Heart left ventricle (tissue), 16 donors: Measurements from ENCODE around the gene GTPBP6. TPM values are rescaled to one million over a fixed set of nuclear protein-coding genes. Genes with fewer than 3 reads are reported as not detected.
A peak's percentile ranks its signal among the peaks of the same experiment; 100 is the strongest.

Experiments used
- ATAC-seq, 4 donors: fragments of 200-7000 bp; cut with Tn5 transposase; one replicate each; pipeline ENCODE4 v1.9.1; 2020 to 2022; ENCODE audit warnings: moderate library complexity in 4 of 4, mild to moderate bottlenecking in 3 of 4, moderate number of reproducible peaks in 1 of 4
- DNase-seq, 5 donors: peaks; one replicate each; pipeline ENCODE4 v3.0.0-alpha.2; 2020
- H3K27ac ChIP-seq, 12 donors: fragments of 200-600 bp; sonication (generic) in 4 of 12; one replicate each; pipeline versions ENCODE4 v1.5.0 to v1.8.0; 2016 to 2022; ENCODE audit warnings: mild to moderate bottlenecking in 2 of 12
- H3K27me3 ChIP-seq, 9 donors: fragments of 200-600 bp; sonication (generic) in 2 of 9; one replicate each; pipeline versions ENCODE4 v1.5.1 to v1.8.0; 2016 to 2022; ENCODE audit warnings: mild to moderate bottlenecking in 3 of 9
- H3K36me3 ChIP-seq, 9 donors: fragments of 200-600 bp; sonication (generic) in 2 of 9; one replicate each; pipeline versions ENCODE4 v1.5.0 to v1.8.0; 2018 to 2022; ENCODE audit warnings: mild to moderate bottlenecking in 2 of 9
- H3K4me1 ChIP-seq, 12 donors: fragments of 200-600 bp; sonication (generic) in 4 of 12; one replicate each; pipeline versions ENCODE4 v1.5.0 to v1.8.0; 2016 to 2022; ENCODE audit warnings: mild to moderate bottlenecking in 3 of 12
- H3K4me3 ChIP-seq, 12 donors: fragments of 200-600 bp; sonication (generic) in 4 of 12; one replicate each; pipeline versions ENCODE4 v1.5.0 to v1.8.0; 2017 to 2022; ENCODE audit warnings: mild to moderate bottlenecking in 9 of 12, moderate library complexity in 4 of 12
- H3K9me3 ChIP-seq, 12 donors: fragments of 200-600 bp; sonication (generic) in 4 of 12; one replicate each; pipeline versions ENCODE4 v1.5.0 to v1.8.0; 2016 to 2022; ENCODE audit warnings: mild to moderate bottlenecking in 1 of 12
- CTCF ChIP-seq, 12 donors: fragments of 200-600 bp; sonication (generic) in 4 of 12; IDR thresholded peaks; one replicate each; pipeline versions ENCODE4 v1.5.0 to v1.8.0; 2018 to 2022; ENCODE audit warnings: antibody characterized with exemption in 12 of 12, mild to moderate bottlenecking in 5 of 12
- POLR2A ChIP-seq, 2 donors: fragments of 450-650 bp; IDR thresholded peaks; one replicate each; pipeline ENCODE4 v1.6.1; 2017; ENCODE audit warnings: antibody characterized with exemption in 2 of 2, mild to moderate bottlenecking in 2 of 2, moderate library complexity in 2 of 2
- WGBS, 4 donors: extraction: QIAGEN DNeasy Blood & Tissue Kit in 2 of 4; methylation state at CpG; one replicate each; pipeline versions ENCODE4 v1.1.5 to v1.1.7; 2013 to 2018; 5-methylcytosine and 5-hydroxymethylcytosine counted together
- intact Hi-C, 10 donors: fragments of 100-400 bp; cut with DNase I; formaldehyde crosslinking; loops; one replicate each; pipeline versions ENCODE4 v1.11.1 to v1.14.2; 2022
- polyA plus RNA-seq, 2 donors: library from polyadenylated mRNA; stranded (reverse); fragments of 200-250 nt; gene quantifications; one replicate each; pipeline ENCODE4 v1.2.3, GENCODE V29; 2013
- total RNA-seq, 9 donors: library from RNA; depleted of rRNA in 2 of 9; stranded (reverse); fragments of >200 nt in 2 of 9; fragmentation: NEBNext Ultra II Directional in 3 of 9; extraction: Animal tissue kit (Norgen Biotek cat#: 25700) in 3 of 9; gene quantifications; one replicate each; pipeline versions ENCODE4 v1.1.0 to v1.2.4, GENCODE V29; 2016 to 2023
- donor health status: ischemic (EF 13 %, LVEDD 7.1; RV severe dilation, severe dysfunction).
- donor health status: healthy with polysubstance abuse.
- donor health status: DM: no; HTN: yes; CAD: no.
- donor health status: DM: no; HTN: no; CAD: no.
- donor health status: ischemic (EF 25% LVEDD 6.9; RV normal size, moderate dysfunction).
- donor health status: ischemic (EF 25% LVEDD 5.7; RV mildly dilated, moderate dysfunction).
- donor health status: healthy.
- donor health status: DM: yes; HTN: yes; CAD: no.
- donor health status: ischemic (EF 35%, LVEDD 5.7; RV mildly dilated, moderate dysfunction).
- donor health status: nonischemic (EF 11% LVEDD 7.7; RV severe dilation, severe dysfunction).
- donor health status: DM: yes; HTN: yes; CAD: no.
- donor health status: PGD.
- donor health status: ischemic (EF 29% LVEDD 5.4; RV normal size, mild dysfunction).
- donor health status: nonischemic (EF 23%, LVEDD 6.1; RV moderate dilation, normal function).

GTPBP6 gene
- total and polyA plus RNA-seq, 11 donors, result 31.3 to 102 (median 49.9) TPM

GRCh38 chrX:350148-350533 lies 31.5 kb upstream of the GTPBP6 start:
- no peak overlapping the region for H3K27ac ChIP-seq
- peak in 1 of 5 donors; percentile 11 for DNase-seq
- 81 to 87% (median 84%) methylated on average over 20 of the region's 20 CpGs for WGBS, 4 donors

GRCh38 chrX:349702-350101 lies 31.1 kb upstream of the GTPBP6 start:
- no peak for ATAC-seq
- WGBS, 4 donors, result 76 to 82% (median 79%) methylated on average over 10 of the region's 10 CpGs
- Histone ChIP-seq H3K4me3 (no peak overlapping the region), H3K27me3 (no peaks in the 10 kb centered on the region), H3K27ac (peak overlapping the region in 4 of 12 donors; percentile 40 to 54 (median 50)), H3K36me3 (peaks cover 0 to 24% (median 7%) of the 10 kb centered on the region in 9 donors), H3K4me1 (peaks cover 0 to 13% (median 5%) of the 10 kb centered on the region in 12 donors), H3K9me3 (no peaks in the 10 kb centered on the region)
- DNase-seq, result peak in 1 of 5 donors; percentile 6
- TF ChIP-seq CTCF (IDR thresholded peaks at IDR 0.05) (no peak), POLR2A (IDR thresholded peaks at IDR 0.05) (no peak)
- intact Hi-C loops, result no loop called here

More at GRCh38 chrX:350148-350533, 31.5 kb upstream of the GTPBP6 start:
- Histone ChIP-seq H3K9me3 (no peaks in the 10 kb centered on the region), H3K27me3 (no peaks in the 10 kb centered on the region), H3K4me3 (no peak overlapping the region), H3K4me1 (peaks cover 0 to 13% (median 5%) of the 10 kb centered on the region in 12 donors), H3K36me3 (peaks cover 0 to 23% (median 3%) of the 10 kb centered on the region in 9 donors)
- TF ChIP-seq POLR2A (IDR thresholded peaks at IDR 0.05), result no peak
- TF ChIP-seq CTCF (IDR thresholded peaks at IDR 0.05), result no peak
- intact Hi-C loops, result no loop called here
- ATAC-seq, result no peak

- WGBS, 4 donors, result 52 to 69% (median 59%) methylated on average over 18 of the region's 18 CpGs
- Histone ChIP-seq H3K27ac (peak overlapping the region in 8 of 12 donors; percentile 4 to 54 (median 44)), H3K27me3 (no peaks in the 10 kb centered on the region), H3K4me1 (peaks cover 0 to 13% (median 5%) of the 10 kb centered on the region in 12 donors), H3K9me3 (no peaks in the 10 kb centered on the region), H3K4me3 (no peak overlapping the region), H3K36me3 (peaks cover 0 to 28% (median 12%) of the 10 kb centered on the region in 9 donors)
- ATAC-seq (peak; percentile 29 to 63 (median 54)), DNase-seq (peak in 3 of 5 donors; percentile 25 to 54 (median 39))
- intact Hi-C loops, result no loop called here
- TF ChIP-seq CTCF (IDR thresholded peaks at IDR 0.05) (no peak), POLR2A (IDR thresholded peaks at IDR 0.05) (no peak)
Measured at GRCh38 chrX:349196-349595, 30.6 kb upstream of the GTPBP6 start.

- 41 to 58% (median 47%) methylated on average over 11 of the region's 11 CpGs for WGBS, 4 donors
- Histone ChIP-seq H3K4me3 (no peak overlapping the region), H3K9me3 (no peaks in the 10 kb centered on the region), H3K4me1 (peaks cover 0 to 13% (median 5%) of the 10 kb centered on the region in 12 donors), H3K36me3 (peaks cover 0 to 29% (median 12%) of the 10 kb centered on the region in 9 donors), H3K27ac (peak overlapping the region in 8 of 12 donors; percentile 4 to 54 (median 44)), H3K27me3 (no peaks in the 10 kb centered on the region)
- intact Hi-C loops, result no loop called here
- DNase-seq (peak in 2 of 5 donors; percentile 25 to 42), ATAC-seq (peak in 3 of 4 donors; percentile 30 to 76 (median 57))
- TF ChIP-seq POLR2A (IDR thresholded peaks at IDR 0.05) (no peak), CTCF (IDR thresholded peaks at IDR 0.05) (no peak)
Measured at GRCh38 chrX:348461-349117, 30.0 kb upstream of the GTPBP6 start.
